NCI-H2196 (cell line): ENCODE results near the gene SLC2A13.
"Not testable (repeated sequence)": the region's sequence is repeated elsewhere in the genome, so short reads cannot be mapped to it uniquely, and the experiment has no call there.

Experiments used
- DNase-seq: peaks from one replicate; lab custom pipeline; 2025; ENCODE audit not compliant: unreplicated experiment; lab: John Stamatoyannopoulos, UW

Gene SLC2A13

GRCh38 chr12:40039598-40039997, 66.3 kb downstream of the SLC2A13 start:
- no peak for DNase-seq

GRCh38 chr12:40038619-40039018, 67.3 kb downstream of the SLC2A13 start:
- DNase-seq, result no peak

GRCh38 chr12:40034712-40035111, 71.2 kb downstream of the SLC2A13 start:
- no peak for DNase-seq

GRCh38 chr12:40034156-40034555, 71.7 kb downstream of the SLC2A13 start:
- DNase-seq, result no peak

- no peak for DNase-seq
Observed at GRCh38 chr12:40033242-40033630, 72.6 kb downstream of the SLC2A13 start.

GRCh38 chr12:40032433-40033241, 73.2 kb downstream of the SLC2A13 start:
- no peak for DNase-seq

- DNase-seq, result no peak
Observed at GRCh38 chr12:40031965-40032364, 73.9 kb downstream of the SLC2A13 start.

GRCh38 chr12:40030970-40031369, 74.9 kb downstream of the SLC2A13 start:
- DNase-seq, result not testable (repeated sequence)

- no peak for DNase-seq
Observed at GRCh38 chr12:40028296-40028695, 77.6 kb downstream of the SLC2A13 start.

GRCh38 chr12:40022850-40023249, 83.0 kb downstream of the SLC2A13 start:
- no peak for DNase-seq

GRCh38 chr12:40020261-40020691, 85.6 kb downstream of the SLC2A13 start:
- no peak for DNase-seq

GRCh38 chr12:40017488-40017887, 88.4 kb downstream of the SLC2A13 start:
- DNase-seq, result no peak

GRCh38 chr12:40016980-40017379, 88.9 kb downstream of the SLC2A13 start:
- no peak for DNase-seq

GRCh38 chr12:40015881-40016280, 90.0 kb downstream of the SLC2A13 start:
- DNase-seq, result no peak

- no peak for DNase-seq
Observed at GRCh38 chr12:40015345-40015744, 90.5 kb downstream of the SLC2A13 start.

GRCh38 chr12:40013847-40014246, 92.0 kb downstream of the SLC2A13 start:
- DNase-seq, result no peak

GRCh38 chr12:40013292-40013691, 92.6 kb downstream of the SLC2A13 start:
- no peak for DNase-seq

GRCh38 chr12:40012711-40013110, 93.2 kb downstream of the SLC2A13 start:
- DNase-seq, result no peak

GRCh38 chr12:40011775-40012129, 94.1 kb downstream of the SLC2A13 start:
- no peak for DNase-seq

- peak; percentile 33 for DNase-seq
Observed at GRCh38 chr12:40010899-40011774, 94.7 kb downstream of the SLC2A13 start.

GRCh38 chr12:40002178-40003169, 103.4 kb downstream of the SLC2A13 start:
- DNase-seq, result no peak
